GM12892 (cell line): ENCODE results near the gene VIPAS39.
"Not testable (repeated sequence)": the region's sequence is repeated elsewhere in the genome, so short reads cannot be mapped to it uniquely, and the experiment has no call there.

Source experiments
- POLR2A ChIP-seq: IDR thresholded peaks from 2 replicates; pipeline ENCODE4 v1.6.1; 2011; ENCODE audit warnings: low read depth, low read length, control low read depth
- POLR2AphosphoS5 ChIP-seq: IDR thresholded peaks from 2 replicates; pipeline ENCODE4 v1.6.1; 2011; ENCODE audit warnings: low read depth, low read length, control low read depth
- TAF1 ChIP-seq: IDR thresholded peaks from 2 replicates; pipeline ENCODE4 v1.6.1; 2011; ENCODE audit warnings: low read depth, mild to moderate bottlenecking, control low read depth, low read length, borderline replicate concordance

DNA sequence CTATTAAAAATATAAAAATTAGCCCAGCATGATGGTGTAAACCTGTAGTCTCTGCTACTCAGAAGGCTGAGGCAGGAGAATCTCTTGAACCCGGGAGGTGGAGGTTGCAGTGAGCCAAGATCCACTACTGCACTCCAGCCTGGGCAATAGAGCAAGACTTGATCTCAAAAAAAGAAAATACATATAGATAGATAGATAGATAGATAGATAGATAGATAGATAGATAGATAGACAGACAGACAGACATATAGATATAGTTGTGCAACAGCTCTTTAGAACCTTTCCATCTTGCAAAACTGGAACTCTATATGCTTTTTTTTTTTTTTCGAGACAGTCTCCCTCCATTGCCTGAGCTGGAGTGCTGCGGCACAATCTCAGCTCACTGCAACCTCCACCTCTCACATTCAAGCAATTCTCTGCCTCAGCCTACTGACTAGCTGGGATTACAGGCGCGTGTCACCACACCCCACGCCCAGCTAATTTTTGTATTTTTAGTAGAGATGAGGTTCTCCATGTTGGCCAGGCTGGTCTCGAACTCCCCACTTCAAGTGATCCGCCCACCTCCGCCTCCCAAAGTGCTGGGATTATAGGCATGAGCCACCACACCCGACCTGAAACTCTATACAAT lies 41.9 kb downstream of the VIPAS39 start:
- TF ChIP-seq POLR2A, TAF1, POLR2AphosphoS5: not testable (repeated sequence)
